CD4-positive, alpha-beta T cell treated with Interleukin-4 for 4 hours (primary cell): ENCODE data around the gene LNP1.

Experiments used
- DNase-seq: peaks from one replicate; pipeline ENCODE4 v3.0.0-alpha.2; 2020

LNP1 gene

DNA sequence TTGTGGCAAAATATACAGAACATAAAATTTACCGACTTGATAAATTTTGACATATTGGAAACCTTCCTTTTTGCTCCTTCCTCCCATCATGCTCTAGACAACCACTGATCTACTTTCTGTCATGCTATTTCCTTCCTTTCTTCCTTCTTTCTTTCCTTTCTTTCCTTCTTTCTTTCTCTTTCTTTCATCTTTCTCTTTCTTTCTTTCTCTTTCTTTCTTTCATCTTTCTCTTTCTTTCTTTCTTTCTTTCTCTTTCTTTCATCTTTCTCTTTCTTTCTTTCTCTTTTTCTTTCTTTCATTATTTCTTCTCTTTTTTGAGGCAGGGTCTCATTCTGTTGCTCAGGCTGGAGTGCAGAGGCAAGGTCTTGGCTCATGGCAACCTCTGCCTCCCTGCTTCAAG lies 82.2 kb downstream of the LNP1 start:
- no peak for DNase-seq

- no peak for DNase-seq
Measured at GRCh38 chr3:100486808-100487207, 85.5 kb downstream of the LNP1 start.

DNA sequence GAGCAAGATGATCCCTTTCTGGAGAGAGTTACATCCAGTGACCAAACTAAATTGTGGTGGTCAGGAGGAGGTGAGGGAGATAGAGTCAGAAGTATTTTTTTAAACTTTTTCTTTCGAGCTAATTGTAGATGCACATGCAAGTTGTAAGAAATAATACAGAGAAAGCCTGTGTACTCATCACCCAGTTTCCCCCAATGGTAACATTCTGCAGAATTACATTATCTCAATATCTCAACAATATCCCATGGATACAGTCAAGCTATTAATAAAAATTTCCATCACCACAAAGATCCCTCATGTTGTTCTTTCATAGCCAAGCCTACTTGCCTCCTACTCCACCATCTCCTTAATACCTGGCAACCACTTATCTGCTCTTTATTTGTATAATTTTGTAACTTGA lies 87.8 kb downstream of the LNP1 start:
- DNase-seq, result no peak

DNA sequence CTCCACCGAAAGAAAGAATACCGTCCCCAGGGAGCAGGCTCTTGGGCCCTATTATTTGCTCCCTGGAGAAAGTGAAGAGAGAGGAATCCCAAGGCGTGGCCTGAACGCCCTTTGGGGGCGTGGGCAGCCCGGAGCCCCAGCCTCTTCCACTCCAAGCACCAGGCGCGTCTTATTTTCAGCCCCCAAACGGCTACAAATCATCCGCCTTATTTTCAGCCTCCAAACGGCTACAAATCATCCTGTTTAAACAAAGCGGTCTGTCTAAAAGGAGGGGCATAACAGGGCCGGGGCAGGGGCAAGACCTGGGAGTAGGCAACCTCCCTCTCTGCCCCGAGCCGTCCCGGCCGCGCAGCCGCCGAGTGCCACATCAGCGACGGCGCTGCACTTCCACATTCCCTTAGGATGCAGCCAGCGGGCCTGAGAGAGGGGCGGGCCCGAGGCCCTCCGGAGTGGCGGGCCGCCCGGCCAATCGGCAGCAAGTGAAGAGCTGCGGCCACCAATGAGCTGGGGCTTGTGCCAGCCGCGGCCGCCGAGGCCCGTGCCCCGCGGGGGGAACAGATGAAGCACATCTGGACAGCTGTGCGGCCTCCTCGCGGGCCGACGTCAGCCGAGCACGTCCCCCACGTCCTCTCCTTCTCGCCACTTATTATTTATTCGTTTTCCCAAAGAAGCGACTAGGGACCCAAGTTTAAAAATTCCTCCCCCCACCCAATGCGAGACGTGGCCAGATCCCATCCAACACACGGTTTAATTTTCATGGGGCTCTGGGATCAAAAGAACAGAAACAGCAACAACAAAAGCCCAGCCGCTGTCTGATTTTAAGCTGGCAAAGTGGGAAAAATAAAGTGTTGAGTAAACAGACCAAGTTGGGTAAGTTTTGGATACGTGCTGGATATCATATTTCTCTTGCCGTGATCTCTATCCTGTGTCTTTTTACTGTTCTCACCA lies 91.0 kb downstream of the LNP1 start, which contains the start of gene TMEM45A:
Gene TMEM45A (plus strand): TSS at position 561 of the 948 bp plus-strand sequence. CDS start 62,593 bp downstream, outside the sequence.
- peak; percentile 70 for DNase-seq

DNA sequence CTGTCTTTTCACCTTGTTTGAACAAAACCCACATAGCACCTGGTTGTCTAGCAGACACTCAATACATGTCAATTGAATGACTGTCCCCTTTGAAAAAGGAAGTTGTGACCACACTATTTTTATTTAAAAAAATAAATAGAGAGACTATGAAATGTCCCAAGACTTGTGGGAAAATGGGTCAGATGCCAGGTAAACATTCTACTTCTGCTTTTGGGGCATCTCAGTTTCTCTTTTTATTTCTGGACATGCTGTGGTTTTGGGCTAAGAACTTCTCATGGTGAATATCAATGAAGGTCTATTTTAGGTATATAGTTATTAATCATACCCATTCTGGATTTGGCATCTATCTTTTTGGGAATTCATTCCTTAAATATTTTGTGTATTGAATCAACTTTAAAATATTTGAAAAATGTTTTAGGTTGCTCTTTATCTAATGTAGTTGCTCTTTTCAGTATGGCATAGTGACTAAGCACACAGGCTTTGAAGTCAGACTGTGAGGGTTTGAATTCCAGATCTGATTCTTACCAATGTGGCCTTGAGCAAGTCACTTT lies 95.4 kb downstream of the LNP1 start:
- DNase-seq, result no peak

DNA sequence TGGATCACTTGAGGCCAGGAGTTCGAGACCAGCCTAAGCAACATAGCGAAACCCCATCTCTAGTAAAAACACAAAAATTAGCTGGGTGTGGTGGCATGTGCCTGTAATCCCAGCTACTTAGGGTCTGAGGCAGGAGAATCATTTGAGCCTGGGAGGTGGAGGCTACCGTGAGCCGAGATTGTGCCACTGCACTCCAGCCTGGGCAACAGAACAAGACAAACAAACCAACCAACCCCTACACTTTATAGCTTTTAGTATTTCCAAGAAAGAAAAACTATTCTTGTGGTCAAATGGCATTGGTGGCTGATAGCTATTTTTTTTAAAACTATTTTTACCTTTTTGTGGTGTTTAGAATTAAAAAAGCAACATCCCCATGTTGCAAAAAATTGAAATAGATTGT lies 98.3 kb downstream of the LNP1 start:
- DNase-seq, result no peak

- DNase-seq, result no peak
Measured at GRCh38 chr3:100500320-100500880, 99.1 kb downstream of the LNP1 start.

DNA sequence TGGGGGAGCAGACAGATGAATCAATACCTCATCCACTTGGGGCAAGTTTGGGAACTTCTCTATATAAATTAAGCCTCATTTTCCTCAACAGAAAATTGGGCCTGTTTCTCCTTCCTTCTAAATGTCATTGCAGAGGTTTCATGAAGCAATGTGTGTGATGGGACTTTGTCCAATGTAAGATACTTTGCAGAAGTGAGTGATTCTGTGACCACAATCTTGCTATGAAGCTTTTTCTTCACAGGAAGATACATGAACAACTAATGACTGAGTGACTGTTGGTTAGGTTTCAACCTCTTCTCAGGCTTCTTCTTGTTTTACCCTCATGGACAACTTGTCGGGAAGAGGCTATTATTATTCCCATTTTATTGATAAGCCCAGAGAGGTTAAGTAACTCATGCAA lies 102.1 kb downstream of the LNP1 start:
- no peak for DNase-seq
